WTC11 (cell line): ENCODE measurements around the gene KRTAP19-7. TPM values are rescaled to one million over a fixed set of nuclear protein-coding genes. Genes with fewer than 3 reads are reported as not detected.

Experiments used
- ATAC-seq: fragments of 200-7000 bp; cut with Tn5 transposase; 2 replicates; pipeline ENCODE4 v1.10.0; 2021; ENCODE audit warnings: mild to moderate bottlenecking, moderate library complexity
- CTCF ChIA-PET: fragments of 300-600 bp; sonication (Branson Sonifier 250); formaldehyde crosslinking; loops from one replicate; lab custom pipeline; 2021; ENCODE audit warnings: antibody characterized with exemption; lab: Charles Lee
- POLR2A ChIA-PET: fragments of 350-600 bp; sonication (Branson Sonifier 250); formaldehyde crosslinking; loops from one replicate; lab custom pipeline; 2021; ENCODE audit warnings: antibody characterized with exemption; lab: Charles Lee
- DNase-seq: peaks from one replicate; pipeline ENCODE4 v3.0.0; 2021; ENCODE audit warnings: low spot score
- H3K27ac Mint-ChIP-seq: 2 replicates; pipeline ENCODE4 v1.8.0; 2021; ENCODE audit warnings: mixed read lengths
- H3K27me3 Mint-ChIP-seq: 2 replicates; pipeline ENCODE4 v1.8.0; 2021; ENCODE audit warnings: low read depth, mild to moderate bottlenecking, moderate library complexity, mixed read lengths
- H3K36me3 Mint-ChIP-seq: 2 replicates; pipeline ENCODE4 v1.8.0; 2021; ENCODE audit warnings: mixed read lengths
- H3K4me1 Mint-ChIP-seq: 2 replicates; pipeline ENCODE4 v1.8.0; 2022; ENCODE audit warnings: mixed read lengths
- H3K4me3 Mint-ChIP-seq: 2 replicates; pipeline ENCODE4 v1.8.0; 2021; ENCODE audit warnings: mild to moderate bottlenecking, moderate library complexity, mixed read lengths
- H3K9me3 Mint-ChIP-seq: 2 replicates; pipeline ENCODE4 v1.8.0; 2021; ENCODE audit warnings: mixed read lengths
- CBFB ChIP-seq: sonication (generic); formaldehyde crosslinking; IDR thresholded peaks from 2 replicates; pipeline ENCODE4 v1.8.1; 2022; ENCODE audit warnings: mild to moderate bottlenecking, low read depth, missing genetic modification reagents
- ERG ChIP-seq: fragments of 250-450 bp; sonication (Bioruptor Pico); IDR thresholded peaks from 2 replicates; pipeline ENCODE4 v1.8.0; 2021; ENCODE audit warnings: mild to moderate bottlenecking
- ESRRA ChIP-seq: sonication (generic); formaldehyde crosslinking; IDR thresholded peaks from 2 replicates; pipeline ENCODE4 v1.8.1; 2022; ENCODE audit warnings: mild to moderate bottlenecking, missing genetic modification reagents, borderline replicate concordance
- FOXJ3 ChIP-seq: sonication (generic); formaldehyde crosslinking; IDR thresholded peaks from 2 replicates; pipeline ENCODE4 v1.9.0; 2021; ENCODE audit warnings: missing genetic modification reagents, mild to moderate bottlenecking, borderline replicate concordance
- GABPB1 ChIP-seq: sonication (generic); formaldehyde crosslinking; IDR thresholded peaks from 2 replicates; pipeline ENCODE4 v1.8.1; 2023; ENCODE audit warnings: mild to moderate bottlenecking, missing genetic modification reagents
- MYBL2 ChIP-seq: sonication (generic); formaldehyde crosslinking; IDR thresholded peaks from 2 replicates; pipeline ENCODE4 v1.8.1; 2023; ENCODE audit warnings: mild to moderate bottlenecking, moderate library complexity, missing genetic modification reagents
- RELA ChIP-seq: sonication (generic); formaldehyde crosslinking; IDR thresholded peaks from 2 replicates; pipeline ENCODE4 v1.8.1; 2022; ENCODE audit warnings: missing genetic modification reagents, mild to moderate bottlenecking, borderline replicate concordance
- SMAD4 ChIP-seq: sonication (generic); formaldehyde crosslinking; IDR thresholded peaks from 2 replicates; pipeline ENCODE4 v1.8.0; 2022; ENCODE audit warnings: mild to moderate bottlenecking, missing genetic modification reagents
- SOX15 ChIP-seq: fragments of 250-450 bp; sonication (Bioruptor Pico); IDR thresholded peaks from 2 replicates; pipeline ENCODE4 v1.9.0; 2021; ENCODE audit warnings: mild to moderate bottlenecking
- SP1 ChIP-seq: sonication (generic); formaldehyde crosslinking; conservative IDR thresholded peaks from 2 replicates; pipeline ENCODE4 v1.8.1; 2022; ENCODE audit warnings: missing genetic modification reagents
- STAT6 ChIP-seq: sonication (generic); formaldehyde crosslinking; conservative IDR thresholded peaks from 2 replicates; pipeline ENCODE4 v1.8.1; 2023; ENCODE audit warnings: mild to moderate bottlenecking, low read depth, missing genetic modification reagents, moderate library complexity
- TEAD1 ChIP-seq: sonication (generic); formaldehyde crosslinking; IDR thresholded peaks from 2 replicates; pipeline ENCODE4 v1.8.0; 2022; ENCODE audit warnings: mild to moderate bottlenecking, missing genetic modification reagents
- TP53 ChIP-seq: sonication (generic); formaldehyde crosslinking; IDR thresholded peaks from 2 replicates; pipeline ENCODE4 v1.8.1; 2023; ENCODE audit warnings: mild to moderate bottlenecking, missing genetic modification reagents
- USF2 ChIP-seq: sonication (generic); formaldehyde crosslinking; IDR thresholded peaks from 2 replicates; pipeline ENCODE4 v1.8.1; 2023; ENCODE audit warnings: mild to moderate bottlenecking, missing genetic modification reagents, moderate library complexity
- ZMAT4 ChIP-seq: fragments of 250-450 bp; sonication (Bioruptor Pico); IDR thresholded peaks from 2 replicates; pipeline ENCODE4 v1.9.0; 2021; ENCODE audit warnings: mild to moderate bottlenecking
- ZNF281 ChIP-seq: sonication (generic); formaldehyde crosslinking; IDR thresholded peaks from 2 replicates; pipeline ENCODE4 v1.8.0; 2023; ENCODE audit warnings: mild to moderate bottlenecking, missing genetic modification reagents
- ZNF317 ChIP-seq: sonication (generic); formaldehyde crosslinking; IDR thresholded peaks from 2 replicates; pipeline ENCODE4 v1.8.1; 2023; ENCODE audit warnings: low read depth, mild to moderate bottlenecking, moderate library complexity, missing genetic modification reagents, borderline replicate concordance
- ZNF423 ChIP-seq: fragments of 250-450 bp; sonication (Bioruptor Pico); IDR thresholded peaks from 2 replicates; pipeline ENCODE4 v2.1.2; 2022; ENCODE audit warnings: mild to moderate bottlenecking, moderate library complexity
- total RNA-seq: library from RNA; stranded (reverse); gene quantifications from 3 replicates; pipeline ENCODE4 v1.2.3, GENCODE V29; 2021
- TF ChIP-seq, protein P1 (sequence below): fragments of 250-450 bp; sonication (Bioruptor Pico); IDR thresholded peaks from 2 replicates; pipeline ENCODE4 v1.9.0; 2021; ENCODE audit warnings: moderate library complexity, mild to moderate bottlenecking, inconsistent platforms, borderline replicate concordance
- TF ChIP-seq, protein P2 (sequence below): sonication (generic); formaldehyde crosslinking; IDR thresholded peaks from 2 replicates; pipeline ENCODE4 v1.8.0; 2022; ENCODE audit warnings: mild to moderate bottlenecking, missing genetic modification reagents
- TF ChIP-seq, protein P3 (sequence below): sonication (generic); formaldehyde crosslinking; IDR thresholded peaks from 2 replicates; pipeline ENCODE4 v1.8.0; 2022; ENCODE audit warnings: mild to moderate bottlenecking, missing genetic modification reagents
- TF ChIP-seq, protein P4 (sequence below): fragments of 250-450 bp; sonication (Bioruptor Pico); IDR thresholded peaks from 2 replicates; pipeline ENCODE4 v1.9.0; 2021; ENCODE audit warnings: mild to moderate bottlenecking

The KRTAP19-7 gene
- total RNA-seq, 1 experiment from 2014 or later: not detected

DNA sequence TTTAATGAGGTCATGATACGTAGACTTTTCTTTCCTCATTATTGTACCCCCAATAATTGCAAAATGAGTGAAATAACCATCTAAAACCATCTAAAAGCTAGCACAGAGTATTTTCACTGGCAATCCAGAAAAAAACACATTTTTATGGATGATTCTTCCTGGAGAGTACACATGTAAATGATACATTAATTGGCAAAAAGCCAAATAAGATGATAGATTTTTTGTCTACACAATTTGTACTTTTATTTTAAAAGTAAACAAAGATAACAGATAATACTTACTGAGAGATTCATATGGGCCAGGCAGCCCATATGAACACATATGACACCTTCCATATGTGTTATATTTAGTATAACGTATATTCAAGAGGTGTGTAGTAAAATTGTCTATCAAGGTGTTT, 2.5 kb upstream of the KRTAP19-7 start:
- Mint-ChIP-seq H3K4me1 (no peaks in the 10 kb centered on the region), H3K27me3 (no peaks in the 10 kb centered on the region), H3K36me3 (no peaks in the 10 kb centered on the region), H3K27ac (no peak overlapping the region), H3K9me3 (peaks cover 11% of the 10 kb centered on the region), H3K4me3 (no peak overlapping the region)
- CTCF ChIA-PET: no interaction called here
- TF ChIP-seq, protein P1, sequence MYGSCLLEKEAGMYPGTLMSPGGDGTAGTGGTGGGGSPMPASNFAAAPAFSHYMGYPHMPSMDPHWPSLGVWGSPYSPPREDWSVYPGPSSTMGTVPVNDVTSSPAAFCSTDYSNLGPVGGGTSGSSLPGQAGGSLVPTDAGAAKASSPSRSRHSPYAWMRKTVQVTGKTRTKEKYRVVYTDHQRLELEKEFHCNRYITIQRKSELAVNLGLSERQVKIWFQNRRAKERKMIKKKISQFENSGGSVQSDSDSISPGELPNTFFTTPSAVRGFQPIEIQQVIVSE: no peak
- no peak for TF ChIP-seq SMAD4 (CRISPR knock-in tag)
- TF ChIP-seq, protein P2, sequence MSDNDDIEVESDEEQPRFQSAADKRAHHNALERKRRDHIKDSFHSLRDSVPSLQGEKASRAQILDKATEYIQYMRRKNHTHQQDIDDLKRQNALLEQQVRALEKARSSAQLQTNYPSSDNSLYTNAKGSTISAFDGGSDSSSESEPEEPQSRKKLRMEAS (CRISPR knock-in tag): no peak
- no peak for TF ChIP-seq CBFB (CRISPR knock-in tag)
- TF ChIP-seq SP1 (CRISPR knock-in tag): no peak
- TF ChIP-seq STAT6: no peak
- no peak for TF ChIP-seq SOX15 (CRISPR knock-in tag)
- TF ChIP-seq ERG (CRISPR knock-in tag): no peak
- no peak for TF ChIP-seq GABPB1 (CRISPR knock-in tag)
- TF ChIP-seq ESRRA (CRISPR knock-in tag): no peak
- TF ChIP-seq, protein P3, sequence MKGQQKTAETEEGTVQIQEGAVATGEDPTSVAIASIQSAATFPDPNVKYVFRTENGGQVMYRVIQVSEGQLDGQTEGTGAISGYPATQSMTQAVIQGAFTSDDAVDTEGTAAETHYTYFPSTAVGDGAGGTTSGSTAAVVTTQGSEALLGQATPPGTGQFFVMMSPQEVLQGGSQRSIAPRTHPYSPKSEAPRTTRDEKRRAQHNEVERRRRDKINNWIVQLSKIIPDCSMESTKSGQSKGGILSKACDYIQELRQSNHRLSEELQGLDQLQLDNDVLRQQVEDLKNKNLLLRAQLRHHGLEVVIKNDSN (CRISPR knock-in tag): no peak
- no peak for DNase-seq
- POLR2A ChIA-PET: no interaction called here
- no peak for ATAC-seq

DNA sequence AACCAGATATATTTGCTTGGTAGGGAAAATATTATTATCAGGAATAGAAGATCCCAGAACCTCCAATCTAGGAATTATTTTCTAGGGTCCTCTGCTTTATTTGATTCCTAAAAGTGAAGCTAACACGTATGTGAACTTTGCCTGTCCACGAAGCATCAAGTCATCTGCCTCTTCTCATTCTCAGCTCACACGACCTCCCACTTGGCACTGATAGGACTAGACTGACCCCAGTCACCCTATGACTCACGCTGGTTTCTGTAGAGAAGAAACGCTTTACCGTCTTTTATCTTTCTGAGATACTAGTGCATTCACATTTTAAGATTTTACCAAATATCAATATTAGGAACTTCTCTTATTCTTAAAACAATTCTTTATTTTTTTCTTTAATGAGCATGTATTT, 2.0 kb upstream of the KRTAP19-7 start:
- Mint-ChIP-seq H3K9me3 (peaks cover 12% of the 10 kb centered on the region), H3K27me3 (no peaks in the 10 kb centered on the region), H3K4me1 (no peaks in the 10 kb centered on the region), H3K36me3 (no peaks in the 10 kb centered on the region), H3K27ac (no peak overlapping the region), H3K4me3 (no peak overlapping the region)
- ATAC-seq: no peak
- CTCF ChIA-PET: no interaction called here
- POLR2A ChIA-PET: no interaction called here
- no peak for DNase-seq
- TF ChIP-seq FOXJ3 (CRISPR knock-in tag) (no peak), USF2 (CRISPR knock-in tag) (no peak), RELA (CRISPR knock-in tag) (no peak), ZNF281 (no peak), MYBL2 (CRISPR knock-in tag) (no peak), ZNF317 (CRISPR knock-in tag) (no peak), ZMAT4 (no peak), ZNF423 (CRISPR knock-in tag) (no peak), TP53 (CRISPR knock-in tag) (no peak), TEAD1 (CRISPR knock-in tag) (no peak)
- TF ChIP-seq, protein P4, sequence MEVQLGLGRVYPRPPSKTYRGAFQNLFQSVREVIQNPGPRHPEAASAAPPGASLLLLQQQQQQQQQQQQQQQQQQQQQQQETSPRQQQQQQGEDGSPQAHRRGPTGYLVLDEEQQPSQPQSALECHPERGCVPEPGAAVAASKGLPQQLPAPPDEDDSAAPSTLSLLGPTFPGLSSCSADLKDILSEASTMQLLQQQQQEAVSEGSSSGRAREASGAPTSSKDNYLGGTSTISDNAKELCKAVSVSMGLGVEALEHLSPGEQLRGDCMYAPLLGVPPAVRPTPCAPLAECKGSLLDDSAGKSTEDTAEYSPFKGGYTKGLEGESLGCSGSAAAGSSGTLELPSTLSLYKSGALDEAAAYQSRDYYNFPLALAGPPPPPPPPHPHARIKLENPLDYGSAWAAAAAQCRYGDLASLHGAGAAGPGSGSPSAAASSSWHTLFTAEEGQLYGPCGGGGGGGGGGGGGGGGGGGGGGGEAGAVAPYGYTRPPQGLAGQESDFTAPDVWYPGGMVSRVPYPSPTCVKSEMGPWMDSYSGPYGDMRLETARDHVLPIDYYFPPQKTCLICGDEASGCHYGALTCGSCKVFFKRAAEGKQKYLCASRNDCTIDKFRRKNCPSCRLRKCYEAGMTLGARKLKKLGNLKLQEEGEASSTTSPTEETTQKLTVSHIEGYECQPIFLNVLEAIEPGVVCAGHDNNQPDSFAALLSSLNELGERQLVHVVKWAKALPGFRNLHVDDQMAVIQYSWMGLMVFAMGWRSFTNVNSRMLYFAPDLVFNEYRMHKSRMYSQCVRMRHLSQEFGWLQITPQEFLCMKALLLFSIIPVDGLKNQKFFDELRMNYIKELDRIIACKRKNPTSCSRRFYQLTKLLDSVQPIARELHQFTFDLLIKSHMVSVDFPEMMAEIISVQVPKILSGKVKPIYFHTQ (CRISPR knock-in tag): no peak
